GM21576 (cell line): ENCODE data around the gene CHCHD1.
"Not testable (repeated sequence)": the region's sequence is repeated elsewhere in the genome, so short reads cannot be mapped to it uniquely, and the experiment has no call there.

Experiments used
- ATAC-seq: cut with Tn5 transposase; IDR thresholded peaks from one replicate; pipeline ENCODE4 v1.9.1; 2021; ENCODE audit warnings: mild to moderate bottlenecking, moderate library complexity; ENCODE audit not compliant: unreplicated experiment

The CHCHD1 gene

DNA sequence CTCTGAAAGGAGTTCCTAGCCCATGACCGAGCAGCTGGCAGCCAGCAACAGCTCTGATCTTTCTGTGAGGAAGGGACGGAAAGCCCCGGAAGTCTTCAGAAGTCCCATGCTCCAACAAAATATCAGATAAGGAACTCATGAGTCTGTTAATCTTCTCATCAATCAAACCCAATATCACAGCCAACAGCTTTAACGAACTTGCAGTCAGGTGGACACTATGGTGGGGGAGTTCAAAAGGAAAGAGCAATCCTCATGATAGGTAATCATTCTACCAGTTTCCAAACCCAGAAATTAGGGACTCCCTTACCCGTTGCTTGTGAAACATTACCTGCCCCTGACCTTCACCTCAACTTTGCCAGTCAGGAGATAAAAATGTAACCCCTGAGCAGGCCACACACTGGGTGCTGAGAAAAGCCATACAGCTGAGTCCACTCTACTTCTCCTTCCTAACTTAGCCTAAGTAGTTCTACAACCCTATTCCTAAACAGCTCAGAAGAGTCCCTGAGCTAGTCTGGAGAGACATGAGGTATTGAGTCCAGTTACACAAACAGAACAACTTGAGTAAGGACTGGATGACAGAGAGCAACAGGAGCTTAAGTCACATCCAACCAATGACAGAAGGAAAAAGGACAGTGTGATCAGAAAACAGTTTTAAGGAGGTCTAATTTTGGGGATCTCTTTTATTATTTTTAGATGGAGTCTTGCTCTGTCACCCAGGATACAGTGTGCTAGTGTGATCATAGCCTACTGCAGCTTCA lies 27.4 kb downstream of the CHCHD1 start:
- no peak for ATAC-seq

- ATAC-seq: no peak
These were observed 28.5 kb downstream of the CHCHD1 start for GRCh38 chr10:73810358-73810734.

DNA sequence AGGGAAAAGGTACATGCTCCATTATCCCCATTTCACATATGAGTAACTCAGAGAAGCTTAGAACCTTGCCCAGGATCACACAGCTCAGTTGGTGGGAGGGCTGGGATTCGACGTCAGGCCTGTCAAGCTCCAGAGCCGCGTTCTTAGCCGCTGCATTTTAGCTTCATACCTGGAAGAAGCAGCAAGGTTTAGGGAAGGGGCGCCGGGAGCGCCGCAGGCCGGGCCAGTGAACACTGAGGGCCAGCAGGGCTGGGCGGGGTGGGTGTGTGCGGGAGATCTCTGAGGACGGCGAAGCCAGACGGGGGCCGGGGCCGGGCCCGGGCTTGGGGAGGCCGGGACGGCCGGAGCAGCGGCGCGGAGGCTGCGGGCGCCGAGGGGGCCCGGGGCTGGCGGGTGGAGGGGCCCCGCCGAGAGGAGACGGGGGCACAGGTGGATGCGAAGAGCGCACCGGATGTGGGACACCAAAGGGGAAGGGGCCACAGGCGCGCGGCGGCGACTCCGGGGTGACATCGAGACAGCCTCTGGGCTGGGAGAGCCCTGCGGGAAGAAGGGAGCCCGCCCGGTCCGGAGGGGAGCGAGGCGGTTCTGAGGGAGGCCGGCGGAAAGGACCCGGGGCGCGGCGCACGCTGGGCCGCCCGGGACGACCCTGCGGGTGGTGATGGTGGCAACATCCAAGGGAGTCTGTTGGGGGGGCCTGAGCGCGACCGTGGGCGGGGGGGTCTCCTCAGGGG lies 29.1 kb downstream of the CHCHD1 start:
- peak; percentile 20 for ATAC-seq

DNA sequence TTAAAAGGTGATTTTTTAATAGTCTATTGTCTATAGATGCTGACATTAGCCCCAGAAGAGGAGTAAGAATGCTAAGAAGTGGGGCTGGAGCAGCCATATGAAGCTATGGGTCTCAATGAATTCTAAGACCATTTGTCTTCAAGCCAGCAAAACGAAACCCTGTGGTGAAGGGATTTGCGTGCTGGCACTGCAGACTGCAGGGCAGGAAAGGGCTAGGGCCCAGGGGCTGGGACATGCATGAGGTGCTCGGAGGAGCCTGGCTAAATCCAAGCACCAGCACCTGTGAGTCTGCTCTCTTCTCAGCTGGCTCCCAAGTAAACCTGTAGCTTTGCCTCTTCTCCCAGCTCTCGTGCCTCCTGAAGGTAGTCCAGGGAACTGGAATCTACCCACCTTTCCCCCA lies 30.8 kb downstream of the CHCHD1 start:
- ATAC-seq: no peak

GRCh38 chr10:73813333-73813732 lies 31.5 kb downstream of the CHCHD1 start:
- ATAC-seq: no peak

- ATAC-seq: no peak
These were observed 32.5 kb downstream of the CHCHD1 start for GRCh38 chr10:73814276-73814895.

- ATAC-seq: no peak
These were observed 33.3 kb downstream of the CHCHD1 start for GRCh38 chr10:73814896-73815718.

GRCh38 chr10:73815719-73816030 lies 33.8 kb downstream of the CHCHD1 start:
- no peak for ATAC-seq

DNA sequence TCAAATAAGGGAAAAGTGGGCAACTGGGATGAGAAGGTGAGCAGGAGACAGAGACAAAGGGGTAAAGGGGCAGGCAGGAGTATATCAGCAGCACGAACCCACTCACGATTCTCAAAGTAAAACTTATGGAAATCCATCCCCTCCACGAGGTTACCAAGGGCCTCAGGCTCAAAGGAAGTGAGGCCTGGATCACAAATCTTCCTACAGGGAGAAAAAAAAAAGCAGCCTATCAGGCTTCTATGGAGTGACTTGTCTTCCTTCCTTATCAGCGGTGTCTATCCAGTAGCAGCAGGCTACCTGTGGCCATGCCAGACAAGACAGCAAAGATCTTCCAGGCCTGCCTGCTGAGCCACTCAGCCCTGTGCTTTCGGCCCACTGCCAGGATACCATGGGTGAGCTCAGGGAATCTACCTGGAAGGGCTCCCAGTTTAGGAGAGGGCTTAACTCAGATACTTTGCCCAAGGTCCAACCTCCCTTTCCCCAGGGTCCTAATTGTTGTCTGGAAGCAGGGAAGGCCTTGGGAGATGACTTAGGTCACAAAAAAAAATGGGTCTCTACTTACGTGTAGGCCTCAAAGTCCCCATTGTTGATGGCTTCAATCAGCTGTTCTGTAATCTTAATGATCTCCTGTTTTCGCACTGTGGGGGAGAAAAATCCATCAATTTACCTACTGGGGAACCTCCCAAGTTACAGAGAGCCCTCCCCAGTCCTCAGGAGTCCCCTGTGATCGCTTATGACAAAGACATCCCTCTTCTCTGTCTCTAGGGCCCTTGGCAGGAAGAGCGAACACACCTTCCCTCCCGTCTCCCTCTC lies 35.3 kb downstream of the CHCHD1 start:
- no peak for ATAC-seq

DNA sequence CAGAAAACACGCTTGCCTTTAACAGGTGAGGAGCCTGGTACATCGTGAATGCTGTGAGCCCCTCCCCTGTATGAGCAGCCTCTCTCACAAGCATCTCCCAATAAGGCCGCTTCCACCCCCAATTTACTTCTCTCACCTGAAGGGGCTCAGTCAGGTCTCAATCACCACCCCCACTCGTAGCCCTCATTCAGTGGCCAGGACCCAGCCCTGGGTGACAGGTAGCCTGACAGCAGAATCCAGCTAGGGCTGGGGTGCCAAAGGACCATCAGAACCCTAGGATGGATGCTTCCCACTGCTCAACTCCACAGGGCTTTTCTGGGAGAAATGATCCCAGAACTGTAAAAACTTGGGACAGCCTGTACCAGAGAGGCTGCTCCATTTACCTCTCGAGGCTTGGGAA lies 36.0 kb downstream of the CHCHD1 start:
- ATAC-seq: no peak

- no peak for ATAC-seq
These were observed 36.6 kb downstream of the CHCHD1 start for GRCh38 chr10:73818402-73818801.

DNA sequence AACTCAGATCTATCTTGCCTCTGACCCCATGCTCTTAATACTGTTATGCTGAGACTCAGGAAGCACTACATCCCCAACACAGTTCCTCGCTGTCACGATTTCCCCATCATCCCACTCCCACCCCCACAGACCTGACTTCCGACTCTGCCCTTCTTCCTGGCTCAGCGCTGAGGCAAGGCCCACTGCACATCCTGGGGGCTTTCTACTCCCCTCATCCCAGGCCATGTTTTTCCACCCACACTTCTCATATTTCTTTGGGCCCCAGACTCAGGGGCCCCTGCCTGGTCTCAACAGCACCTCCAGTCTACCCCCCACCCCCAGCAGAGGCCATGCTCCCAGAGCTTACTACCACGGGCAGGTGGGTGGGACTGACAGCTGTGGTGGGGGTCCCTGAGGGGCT lies 37.2 kb downstream of the CHCHD1 start:
- ATAC-seq: no peak

GRCh38 chr10:73819513-73820093 lies 37.8 kb downstream of the CHCHD1 start:
- ATAC-seq: no peak

GRCh38 chr10:73823391-73823790 lies 41.5 kb downstream of the CHCHD1 start:
- no peak for ATAC-seq

- ATAC-seq: no peak
These were observed 42.4 kb downstream of the CHCHD1 start for GRCh38 chr10:73824146-73824725.

- ATAC-seq: no peak
These were observed 45.7 kb downstream of the CHCHD1 start for GRCh38 chr10:73827346-73828089.

DNA sequence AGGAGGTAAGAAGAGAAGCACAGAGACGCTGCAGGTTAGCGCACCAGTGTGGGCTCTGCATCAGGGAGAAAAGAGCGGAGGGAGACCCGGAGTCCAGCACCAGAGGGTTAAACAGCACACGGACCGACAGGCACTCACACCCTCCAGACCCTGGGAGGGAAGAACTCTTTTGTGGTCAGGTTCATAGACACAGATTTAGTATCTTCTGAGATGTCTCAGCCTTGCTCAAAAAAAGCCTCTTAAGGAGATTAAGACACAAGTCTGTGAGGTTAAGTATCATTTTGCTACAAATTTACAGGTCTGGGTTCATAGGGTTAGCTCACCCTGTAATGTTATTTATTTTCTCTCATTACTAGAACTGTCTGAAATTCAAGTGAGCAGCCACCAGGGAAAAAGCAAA lies 46.3 kb downstream of the CHCHD1 start:
- no peak for ATAC-seq

GRCh38 chr10:73829090-73829489 lies 47.2 kb downstream of the CHCHD1 start:
- not testable (repeated sequence) for ATAC-seq
